ENCODE data around the gene PPIE. TPM values are rescaled to one million over a fixed set of nuclear protein-coding genes. Genes with fewer than 3 reads are reported as not detected.

Gene PPIE
- total and polyA plus RNA-seq, 2 of the 4 experiments (the other 2 are of a cell fraction): 40.9 to 68.1 TPM

GRCh38 chr1:39733161-39733560 lies 5.5 kb upstream of the PPIE start:
- no peak overlapping the region for H3K9ac ChIP-seq (ENCODE audit: low read depth, low read length)
- H3K4ac ChIP-seq (ENCODE audit: low read depth, low read length): no peak overlapping the region
- ATAC-seq (ENCODE audit: low read depth): no peak; the same call in 1 of the 2 replicates
- H3K23ac ChIP-seq (ENCODE audit: low read depth, low read length): no peak overlapping the region
- in situ Hi-C loops (cut with MboI; ENCODE audit: low sequenced_read_pairs): no loop called here
- H2BK120ac ChIP-seq (ENCODE audit: low read depth, low read length): no peak overlapping the region
- POLR2A ChIA-PET (ENCODE audit: unreplicated experiment): no interaction called here
- no peak overlapping the region for H2BK15ac ChIP-seq (ENCODE audit: low read depth, low read length)
- H4K91ac ChIP-seq (ENCODE audit: insufficient read depth, low read depth, low read length): no peak overlapping the region
- peak; percentile 33 for DNase-seq
- intact Hi-C loops (cut with micrococcal nuclease): no loop called here
- no peak overlapping the region for H2AK5ac ChIP-seq (ENCODE audit: low read depth, low read length)
- H4K20me1 ChIP-seq (ENCODE audit: insufficient read depth, low read length): no peaks in the 10 kb centered on the region
- TF ChIP-seq SMC3 (IDR thresholded peaks at IDR 0.05; ENCODE audit: low read depth, low read length) (no peak), MXI1 (IDR thresholded peaks at IDR 0.05; ENCODE audit: borderline replicate concordance, low read depth, low read length) (no peak), MAFK (IDR thresholded peaks at IDR 0.05; ENCODE audit: low read depth, low read length) (no peak), CHD1 (IDR thresholded peaks at IDR 0.05; ENCODE audit: low read depth, low read length) (no peak), BHLHE40 (IDR thresholded peaks at IDR 0.05; ENCODE audit: low read depth, low read length) (no peak), NFE2L2 (IDR thresholded peaks at IDR 0.05; ENCODE audit: low read depth, low read length) (no peak), POLR2A (IDR thresholded peaks at IDR 0.05; ENCODE audit: low read depth, low read length) (no peak), RCOR1 (IDR thresholded peaks at IDR 0.05; ENCODE audit: insufficient replicate concordance, low read length) (no peak), RFX5 (IDR thresholded peaks at IDR 0.05; ENCODE audit: low read depth, low read length) (no peak), FOS (IDR thresholded peaks at IDR 0.05; ENCODE audit: low read depth, low read length) (no peak), MAZ (IDR thresholded peaks at IDR 0.05; ENCODE audit: borderline replicate concordance, low read depth, low read length) (no peak), CEBPB (IDR thresholded peaks at IDR 0.05; ENCODE audit: low read depth, low read length) (no peak), USF2 (IDR thresholded peaks at IDR 0.05; ENCODE audit: low read depth, low read length) (no peak), ELK1 (IDR thresholded peaks at IDR 0.05; ENCODE audit: borderline replicate concordance, low read depth, low read length) (no peak), RAD21 (IDR thresholded peaks at IDR 0.05; ENCODE audit: low read length) (no peak)
- TF ChIP-seq, protein P1, sequence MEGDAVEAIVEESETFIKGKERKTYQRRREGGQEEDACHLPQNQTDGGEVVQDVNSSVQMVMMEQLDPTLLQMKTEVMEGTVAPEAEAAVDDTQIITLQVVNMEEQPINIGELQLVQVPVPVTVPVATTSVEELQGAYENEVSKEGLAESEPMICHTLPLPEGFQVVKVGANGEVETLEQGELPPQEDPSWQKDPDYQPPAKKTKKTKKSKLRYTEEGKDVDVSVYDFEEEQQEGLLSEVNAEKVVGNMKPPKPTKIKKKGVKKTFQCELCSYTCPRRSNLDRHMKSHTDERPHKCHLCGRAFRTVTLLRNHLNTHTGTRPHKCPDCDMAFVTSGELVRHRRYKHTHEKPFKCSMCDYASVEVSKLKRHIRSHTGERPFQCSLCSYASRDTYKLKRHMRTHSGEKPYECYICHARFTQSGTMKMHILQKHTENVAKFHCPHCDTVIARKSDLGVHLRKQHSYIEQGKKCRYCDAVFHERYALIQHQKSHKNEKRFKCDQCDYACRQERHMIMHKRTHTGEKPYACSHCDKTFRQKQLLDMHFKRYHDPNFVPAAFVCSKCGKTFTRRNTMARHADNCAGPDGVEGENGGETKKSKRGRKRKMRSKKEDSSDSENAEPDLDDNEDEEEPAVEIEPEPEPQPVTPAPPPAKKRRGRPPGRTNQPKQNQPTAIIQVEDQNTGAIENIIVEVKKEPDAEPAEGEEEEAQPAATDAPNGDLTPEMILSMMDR (conservative IDR thresholded peaks at IDR 0.05; ENCODE audit: low read depth, low read length): no peak
- no peak overlapping the region for H3K4me3 ChIP-seq (ENCODE audit: insufficient read depth, low read depth, low read length)
- no peaks in the 10 kb centered on the region for H3K79me1 ChIP-seq (ENCODE audit: low read depth in 1 of 2, low read length in 2 of 2)
- no peaks in the 10 kb centered on the region for H3K9me1 ChIP-seq (ENCODE audit: insufficient read depth, low read length)
- no peak overlapping the region for H4K5ac ChIP-seq (ENCODE audit: low read depth, low read length)
- H3K14ac ChIP-seq (replicated peaks; ENCODE audit: low read depth, low read length): no peak overlapping the region
- H4K8ac ChIP-seq (ENCODE audit: low read depth in 2 of 2, low read length in 2 of 2): no peak overlapping the region
- no peak overlapping the region for H3K27ac ChIP-seq (ENCODE audit: insufficient read depth, low read length)
- H3K4me2 ChIP-seq (ENCODE audit: low read depth, low read length): no peak overlapping the region
- WGBS, 2 experiments (ENCODE audit: extremely low coverage in 2 of 2, insufficient read length in 1 of 2): 84% methylated on average over 4 of the region's 7 CpGs; no CpG with 5 or more reads in 1 of the 2 experiments
- no TSS peak for BruUV-seq (replicated peaks)
- H2AFZ ChIP-seq (replicated peaks; ENCODE audit: low read length, poor library complexity): no peak overlapping the region
- H3K56ac ChIP-seq (ENCODE audit: extremely low read depth, insufficient read depth, low read length): no peak overlapping the region
- dilution Hi-C loops (cut with HindIII; ENCODE audit: low sequenced_read_pairs, unreplicated experiment): no loop called here
- CTCF ChIA-PET: no interaction called here
- no peak overlapping the region for H2BK5ac ChIP-seq (ENCODE audit: low read depth, low read length, poor library complexity, severe bottlenecking)
- H3K27me3 ChIP-seq (ENCODE audit: control insufficient read depth, insufficient read depth, low read length): peaks cover 43% of the 10 kb centered on the region
- H2BK20ac ChIP-seq (ENCODE audit: low read depth, low read length): no peak overlapping the region
- no peaks in the 10 kb centered on the region for H3K9me3 ChIP-seq (ENCODE audit: control insufficient read depth, insufficient read depth, low read length)
- H3K18ac ChIP-seq (ENCODE audit: low read depth, low read length): no peak overlapping the region
- no peaks in the 10 kb centered on the region for H3K4me1 ChIP-seq (ENCODE audit: control insufficient read depth, insufficient read depth, low read length)
- H2AK9ac ChIP-seq (replicated peaks; ENCODE audit: low read depth, low read length, poor library complexity): no peak overlapping the region
- no peaks in the 10 kb centered on the region for H3K36me3 ChIP-seq (ENCODE audit: control insufficient read depth, insufficient read depth, low read length)

Measured in IMR-90 (cell line).